GM21423 (cell line): ENCODE measurements around the gene CD164L2.

ENCODE experiments used
- ATAC-seq: cut with Tn5 transposase; IDR thresholded peaks from one replicate; pipeline ENCODE4 v1.9.1; 2021; ENCODE audit warnings: mild to moderate bottlenecking, moderate library complexity; ENCODE audit not compliant: unreplicated experiment

CD164L2 gene

GRCh38 chr1:27365372-27366112, 17.6 kb downstream of the CD164L2 start:
- ATAC-seq: no peak

GRCh38 chr1:27364696-27365371, 18.3 kb downstream of the CD164L2 start:
- ATAC-seq: no peak

- no peak for ATAC-seq
Observed at GRCh38 chr1:27363766-27364695, 19.1 kb downstream of the CD164L2 start.

GRCh38 chr1:27361553-27361952, 21.6 kb downstream of the CD164L2 start:
- no peak for ATAC-seq

GRCh38 chr1:27361044-27361402, 22.1 kb downstream of the CD164L2 start:
- ATAC-seq: no peak

- no peak for ATAC-seq
Observed at GRCh38 chr1:27360159-27361043, 22.7 kb downstream of the CD164L2 start.

- ATAC-seq: no peak
Observed at GRCh38 chr1:27359822-27360158, 23.3 kb downstream of the CD164L2 start.

GRCh38 chr1:27358928-27359313, 24.2 kb downstream of the CD164L2 start:
- no peak for ATAC-seq

- ATAC-seq: no peak
Observed at GRCh38 chr1:27358038-27358927, 24.9 kb downstream of the CD164L2 start.

- no peak for ATAC-seq
Observed at GRCh38 chr1:27357281-27358037, 25.7 kb downstream of the CD164L2 start.

GRCh38 chr1:27356619-27357280, 26.4 kb downstream of the CD164L2 start:
- no peak for ATAC-seq

- no peak for ATAC-seq
Observed at GRCh38 chr1:27356277-27356618, 26.9 kb downstream of the CD164L2 start.

- ATAC-seq: no peak
Observed at GRCh38 chr1:27355683-27356082, 27.4 kb downstream of the CD164L2 start.

GRCh38 chr1:27353629-27354028, 29.5 kb downstream of the CD164L2 start:
- no peak for ATAC-seq

GRCh38 chr1:27353166-27353565, 30.0 kb downstream of the CD164L2 start:
- ATAC-seq: no peak

- no peak for ATAC-seq
Observed at GRCh38 chr1:27351541-27352107, 31.5 kb downstream of the CD164L2 start.

- no peak for ATAC-seq
Observed at GRCh38 chr1:27350663-27351540, 32.2 kb downstream of the CD164L2 start.
